Bone marrow (tissue), 2 donors: ENCODE measurements around the gene ZNF557.

Experiments used
- DNase-seq, 2 donors: peaks; one replicate each; lab custom pipeline; 2025; lab: John Stamatoyannopoulos, UW

The ZNF557 gene

GRCh38 chr19:7125221-7125620 is 55.7 kb downstream of the ZNF557 start:
- no peak for DNase-seq

- no peak for DNase-seq
Measured at GRCh38 chr19:7126132-7126531, 56.6 kb downstream of the ZNF557 start.

GRCh38 chr19:7130043-7130442 is 60.5 kb downstream of the ZNF557 start:
- DNase-seq = no peak

GRCh38 chr19:7132054-7132453 is 62.6 kb downstream of the ZNF557 start:
- no peak for DNase-seq

GRCh38 chr19:7137120-7137519 is 67.6 kb downstream of the ZNF557 start:
- DNase-seq = no peak
